GM21528 (cell line): ENCODE results near the gene OLA1.

Experiments
- ATAC-seq: cut with Tn5 transposase; IDR thresholded peaks from one replicate; pipeline ENCODE4 v1.9.1; 2021; ENCODE audit warnings: mild to moderate bottlenecking, moderate library complexity; ENCODE audit not compliant: unreplicated experiment, low FRiP score

The OLA1 gene

GRCh38 chr2:174227748-174228147, 20.6 kb downstream of the OLA1 start:
- no peak for ATAC-seq

GRCh38 chr2:174224665-174225288, 23.6 kb downstream of the OLA1 start:
- ATAC-seq, result no peak

- no peak for ATAC-seq
Measured at GRCh38 chr2:174224125-174224524, 24.2 kb downstream of the OLA1 start.

DNA sequence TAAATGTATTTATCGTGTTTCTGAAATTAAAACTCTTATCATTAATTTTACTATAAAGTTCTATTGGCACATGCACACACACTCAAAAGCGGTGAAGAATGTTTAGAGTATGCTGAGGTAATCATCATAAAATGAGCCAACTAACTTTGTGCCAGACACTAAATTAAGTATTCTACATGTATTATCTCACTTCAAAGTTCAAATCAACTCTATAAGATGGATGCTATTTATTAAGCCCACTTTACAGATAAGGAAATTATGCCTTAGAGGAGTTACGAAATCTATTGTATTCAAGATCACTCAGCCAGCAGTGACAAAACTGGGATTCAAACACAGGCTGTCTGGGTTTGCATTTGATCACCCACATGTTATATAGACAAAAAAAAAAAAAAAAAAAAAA, 24.9 kb downstream of the OLA1 start:
- no peak for ATAC-seq

DNA sequence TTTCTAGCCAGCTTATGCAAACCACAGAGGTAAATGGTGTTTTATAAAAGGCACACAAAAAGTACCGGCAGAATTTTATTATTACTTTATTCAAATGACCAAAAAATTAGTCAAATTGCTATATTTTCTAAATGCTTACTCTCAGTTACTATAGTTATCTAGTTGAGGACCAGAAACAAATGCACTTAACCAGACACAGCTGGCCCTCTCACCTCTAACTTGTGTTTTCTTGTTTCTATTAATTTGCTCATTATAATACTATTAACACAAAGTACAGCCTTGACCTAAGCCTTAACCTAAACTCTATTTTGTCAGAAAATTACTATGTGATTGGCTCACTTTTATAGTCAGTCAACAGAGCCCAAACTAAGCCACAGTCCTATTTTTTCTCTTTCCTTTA, 26.2 kb downstream of the OLA1 start:
- no peak for ATAC-seq

DNA sequence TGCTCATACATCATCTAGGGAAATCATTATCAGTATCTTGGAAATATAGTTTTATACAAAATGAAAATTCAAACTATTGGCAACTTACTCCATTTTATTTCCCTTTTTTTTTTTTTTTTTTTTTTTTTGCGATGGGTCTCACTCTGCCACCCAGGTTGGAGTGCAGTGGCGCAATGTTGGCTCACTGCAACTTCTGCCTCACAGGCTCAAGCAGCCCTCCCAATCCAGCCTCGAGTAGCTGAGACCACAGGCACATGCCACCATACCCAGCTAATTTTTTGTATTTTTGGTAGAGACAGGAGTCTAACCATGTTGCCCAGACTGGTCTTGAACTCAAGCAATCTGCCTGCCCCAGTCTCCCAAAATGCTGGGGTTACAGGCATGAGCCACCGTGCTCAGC, 29.0 kb downstream of the OLA1 start:
- no peak for ATAC-seq

DNA sequence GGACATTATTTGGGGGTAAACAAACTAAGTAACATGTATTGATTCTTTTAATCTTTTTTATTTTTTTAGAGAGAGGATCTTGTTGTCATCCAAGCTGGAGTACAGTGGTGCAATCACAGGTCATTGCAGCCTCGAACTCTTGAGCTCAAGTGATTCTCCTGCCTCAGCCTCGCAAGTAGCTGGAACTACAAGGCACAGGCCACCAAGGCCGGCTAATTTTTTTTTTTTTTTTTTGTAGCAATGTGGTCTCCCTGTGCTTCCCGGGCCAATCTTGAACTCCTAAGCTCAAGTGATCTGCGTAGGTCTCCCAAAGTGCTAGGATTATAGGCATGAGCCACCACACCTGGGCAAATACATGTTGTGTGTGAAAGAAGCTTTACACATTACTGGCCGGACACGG, 29.6 kb downstream of the OLA1 start:
- ATAC-seq, result no peak

GRCh38 chr2:174217869-174218268, 30.5 kb downstream of the OLA1 start:
- no peak for ATAC-seq

DNA sequence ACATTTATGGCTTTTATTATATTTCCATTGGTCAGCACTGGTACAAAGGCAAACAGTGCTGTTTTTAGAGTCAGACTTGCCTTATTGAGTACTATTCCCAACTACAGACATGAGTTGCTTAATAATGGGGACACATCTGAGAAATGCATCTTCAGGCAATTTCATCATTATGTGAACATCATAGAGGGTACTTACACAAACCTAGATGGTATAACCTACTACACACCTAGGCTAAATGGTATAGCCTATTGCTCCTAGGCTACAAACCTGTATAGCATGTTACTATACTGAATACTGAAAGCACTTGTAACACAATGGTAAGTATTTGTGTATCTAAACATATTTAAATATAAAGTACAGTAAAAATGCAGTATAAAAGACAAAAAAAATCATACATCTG, 36.4 kb downstream of the OLA1 start:
- ATAC-seq, result no peak

DNA sequence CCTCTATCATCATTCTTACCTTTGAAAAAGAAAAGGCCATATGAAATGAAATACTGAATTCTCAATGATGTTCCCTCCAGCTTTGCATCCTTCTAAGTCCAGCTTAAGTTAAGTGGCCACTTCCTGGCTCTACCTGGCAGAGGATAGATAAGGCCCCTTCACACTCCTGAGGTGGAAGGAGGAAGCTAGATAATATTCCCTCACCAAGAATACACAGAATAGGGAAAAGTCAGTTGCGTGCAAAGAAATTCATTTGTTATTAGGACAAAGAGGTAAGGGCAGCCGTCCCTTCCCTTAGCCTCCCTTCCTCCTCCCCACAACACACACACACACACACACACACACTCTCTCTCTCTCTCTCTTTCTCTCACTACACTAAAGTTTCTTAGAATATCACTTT, 37.5 kb downstream of the OLA1 start:
- ATAC-seq, result no peak

DNA sequence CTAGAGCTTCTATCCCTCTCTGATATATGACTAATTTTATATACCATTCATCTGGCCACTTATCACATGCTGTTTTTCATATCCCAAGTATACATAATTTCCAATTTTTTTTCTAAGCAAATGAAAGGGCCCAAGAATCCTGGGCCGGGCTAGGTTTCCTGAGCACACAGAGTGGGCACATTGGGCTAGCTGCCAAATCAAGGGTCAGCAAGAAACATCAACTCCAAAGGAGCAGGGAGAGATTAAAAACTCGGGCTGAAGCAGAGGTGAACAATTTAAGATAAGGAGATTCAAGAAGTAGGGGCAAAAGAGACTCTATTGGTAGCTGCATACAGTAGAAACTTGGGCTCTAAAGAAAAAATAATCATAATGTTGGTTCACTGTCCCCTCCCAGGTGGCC, 39.0 kb downstream of the OLA1 start:
- no peak for ATAC-seq

- ATAC-seq, result no peak
Measured at GRCh38 chr2:174208026-174208425, 40.3 kb downstream of the OLA1 start.

DNA sequence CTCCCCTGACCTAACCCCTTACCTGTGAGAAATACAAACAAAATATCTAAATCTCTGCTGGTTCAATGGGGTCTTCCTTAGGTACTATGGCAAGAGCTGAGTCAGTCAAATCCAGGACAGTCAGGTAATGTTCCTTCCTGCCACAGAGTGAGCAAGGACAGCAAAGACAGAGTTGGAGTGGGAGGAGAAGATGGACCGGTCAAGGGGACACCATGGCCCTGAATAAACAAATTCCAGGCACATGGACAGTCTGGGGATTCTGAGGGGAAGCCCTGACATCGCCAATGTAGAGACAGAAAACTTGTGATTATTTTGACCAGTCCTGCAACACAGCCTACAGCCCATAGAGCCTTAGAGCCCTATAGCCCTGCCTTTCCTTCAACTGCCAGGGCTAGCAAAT, 42.8 kb downstream of the OLA1 start:
- ATAC-seq, result no peak

DNA sequence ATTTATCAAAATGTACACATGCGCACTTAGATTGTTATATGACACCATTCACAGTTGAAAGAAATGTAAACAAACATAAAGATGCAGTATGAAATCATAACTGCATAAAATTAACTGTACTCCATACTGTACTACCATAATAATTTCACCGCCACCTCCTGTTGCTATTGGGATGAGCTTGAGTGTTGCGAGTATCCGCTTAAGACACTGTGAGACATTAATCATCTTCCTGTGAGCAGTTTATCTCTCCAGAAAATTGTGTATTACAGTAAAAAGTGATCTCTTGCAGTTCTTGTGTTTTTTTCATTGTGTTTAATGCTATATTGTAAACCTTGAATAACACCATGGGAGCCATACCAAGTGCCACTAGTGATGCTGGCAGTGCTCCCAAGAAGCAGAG, 46.1 kb downstream of the OLA1 start:
- no peak for ATAC-seq

DNA sequence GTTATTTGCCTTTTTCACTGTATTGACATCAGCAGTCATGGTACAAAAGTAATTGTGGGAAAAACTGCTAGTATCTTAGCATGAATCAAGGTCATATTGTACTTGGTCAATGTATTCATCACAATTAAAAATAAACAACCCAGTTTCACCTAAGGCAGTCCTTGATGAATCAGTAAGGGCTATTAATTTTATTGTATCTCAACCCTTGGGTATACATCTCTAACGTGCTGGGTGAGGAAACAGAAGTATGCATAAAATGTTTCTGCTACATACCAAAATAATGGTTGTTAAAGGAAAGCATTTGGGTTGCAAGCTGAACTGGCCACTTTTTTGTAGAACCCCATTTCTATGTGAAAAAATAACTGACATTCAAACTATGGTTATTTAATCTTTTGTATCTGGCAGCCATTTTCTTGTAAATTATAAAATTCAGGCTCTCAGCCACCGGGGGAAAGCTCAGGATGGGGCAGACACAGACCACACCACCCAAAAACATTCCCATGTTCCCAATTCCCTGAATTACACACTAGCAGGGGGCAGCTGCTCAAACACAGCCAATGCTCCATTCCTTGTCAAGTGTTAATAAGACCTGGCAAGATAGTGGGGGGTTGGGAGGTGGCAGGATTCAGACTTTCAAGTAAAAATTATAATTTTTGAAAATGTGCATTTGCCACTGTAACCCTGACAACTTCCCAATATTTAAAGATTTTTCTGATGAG, 49.3 kb downstream of the OLA1 start:
- no peak for ATAC-seq

DNA sequence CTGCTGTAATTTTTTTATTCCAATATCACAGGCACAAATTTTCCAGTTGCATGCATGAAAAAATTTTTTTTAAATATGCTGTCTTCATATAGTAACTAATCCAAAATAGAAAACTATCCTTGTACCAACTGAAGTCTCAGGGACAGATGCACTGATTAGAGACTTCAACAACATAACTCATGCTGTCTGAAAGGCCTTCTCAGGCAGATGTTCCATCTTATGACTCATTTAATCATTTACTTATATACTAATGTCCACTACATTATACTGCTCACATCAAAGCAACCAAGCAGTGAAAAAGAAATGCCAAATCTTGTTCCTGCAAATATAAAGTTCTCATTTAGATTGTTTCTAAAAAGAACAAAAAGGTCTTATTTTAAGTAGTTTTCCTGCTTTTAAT, 53.1 kb downstream of the OLA1 start:
- no peak for ATAC-seq

DNA sequence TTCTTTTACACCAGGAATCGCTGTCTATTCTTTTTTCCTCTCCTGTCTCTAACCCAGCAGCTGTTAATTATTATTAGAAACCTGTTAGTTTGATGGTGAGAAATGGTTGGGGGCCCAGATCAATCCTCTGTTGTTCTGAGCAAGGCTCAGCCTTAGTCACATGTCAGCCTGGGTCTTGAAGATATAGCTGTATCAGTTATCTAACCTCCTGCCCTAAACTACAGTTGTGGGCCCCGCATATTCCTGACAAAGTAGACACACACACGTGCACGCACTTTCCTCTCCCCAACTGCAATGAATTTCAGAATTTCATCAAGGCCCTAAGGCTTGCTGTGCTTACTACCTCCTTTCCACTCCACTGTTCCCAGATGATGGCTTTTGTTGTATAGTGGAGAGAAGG, 54.6 kb downstream of the OLA1 start:
- ATAC-seq, result no peak

- no peak for ATAC-seq
Measured at GRCh38 chr2:174192664-174193063, 55.7 kb downstream of the OLA1 start.

DNA sequence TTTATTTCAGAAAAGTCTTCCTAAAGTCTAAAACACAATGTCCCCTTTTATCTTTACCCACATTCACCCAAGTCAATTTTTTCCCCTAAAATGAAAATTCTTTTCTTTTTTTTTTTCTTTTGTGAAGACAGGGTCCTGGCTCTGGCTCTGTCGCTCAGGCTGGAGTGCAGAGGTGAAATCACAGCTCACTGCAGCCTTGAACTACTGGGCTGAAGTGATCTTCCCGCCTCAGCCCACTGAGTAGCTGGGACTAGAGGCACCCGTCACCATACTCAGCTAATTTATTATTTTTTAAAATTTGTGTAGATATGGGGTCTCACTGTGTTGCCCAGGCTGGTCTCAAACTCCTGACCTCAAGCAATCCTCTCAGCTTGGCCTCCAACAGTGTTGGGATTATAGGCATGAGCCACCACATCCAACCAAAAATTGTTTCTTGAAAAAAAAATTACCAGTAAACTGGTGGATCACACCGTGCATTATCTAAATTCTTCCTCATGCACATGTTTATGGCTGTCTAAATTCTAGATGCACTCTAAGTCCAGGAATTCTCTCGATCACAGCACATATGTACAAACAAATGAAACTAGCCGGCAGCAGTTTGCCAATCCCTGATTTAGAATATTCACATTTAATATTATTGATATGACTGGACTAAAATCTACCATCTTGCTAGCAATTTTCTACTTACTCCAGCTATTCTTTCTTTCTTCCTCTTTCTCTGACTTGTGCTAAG, 56.8 kb downstream of the OLA1 start:
- no peak for ATAC-seq

GRCh38 chr2:174184915-174185314, 63.4 kb downstream of the OLA1 start:
- ATAC-seq, result no peak

- no peak for ATAC-seq
Measured at GRCh38 chr2:174184504-174184903, 63.8 kb downstream of the OLA1 start.

DNA sequence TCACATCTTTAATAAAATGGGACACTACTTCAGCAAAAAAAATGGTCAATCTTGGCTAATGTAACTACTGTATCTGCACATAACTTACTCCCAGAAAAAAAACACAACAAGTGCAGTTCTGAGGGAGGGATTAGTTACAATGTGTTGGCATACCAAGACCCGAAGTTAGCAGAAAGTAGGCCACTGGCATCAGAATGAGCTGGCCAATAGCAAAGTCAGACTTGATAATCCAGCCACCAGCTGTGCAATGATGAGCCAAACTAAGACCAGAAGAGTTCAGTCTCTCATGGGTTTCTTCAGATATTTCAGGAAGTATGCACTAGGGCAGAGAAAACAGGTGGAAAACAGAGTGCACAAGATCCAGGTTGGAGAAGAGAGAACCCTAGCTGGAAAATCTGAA, 65.3 kb downstream of the OLA1 start:
- no peak for ATAC-seq
